ENCODE data around the gene RGL3. TPM values are rescaled to one million over a fixed set of nuclear protein-coding genes. Genes with fewer than 3 reads are reported as not detected.

The RGL3 gene
- total RNA-seq, 1 donor from 2014 or later = not detected

DNA sequence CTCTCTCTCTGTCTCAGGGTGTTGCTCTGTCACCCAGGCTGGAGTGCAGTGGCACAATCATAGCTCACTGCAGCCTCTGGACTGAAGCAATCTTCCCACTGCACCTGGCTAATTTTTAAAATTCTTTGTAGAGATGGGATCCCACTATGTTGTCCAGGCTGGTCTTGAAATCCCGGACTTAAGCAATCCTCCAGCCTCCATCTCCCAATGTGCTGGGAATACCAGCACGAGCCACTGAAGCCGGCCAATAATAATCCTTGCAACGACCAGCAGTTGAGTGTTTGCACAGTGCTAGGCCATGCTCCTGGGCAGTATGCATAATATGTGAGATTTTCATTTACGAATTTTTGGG lies 34.4 kb downstream of the RGL3 start:
- intact Hi-C loops (cut with micrococcal nuclease) = loop anchor here (5.0 kb wide), 1 partner anchor 198 kb away; no protein-coding TSS in a partner anchor

DNA sequence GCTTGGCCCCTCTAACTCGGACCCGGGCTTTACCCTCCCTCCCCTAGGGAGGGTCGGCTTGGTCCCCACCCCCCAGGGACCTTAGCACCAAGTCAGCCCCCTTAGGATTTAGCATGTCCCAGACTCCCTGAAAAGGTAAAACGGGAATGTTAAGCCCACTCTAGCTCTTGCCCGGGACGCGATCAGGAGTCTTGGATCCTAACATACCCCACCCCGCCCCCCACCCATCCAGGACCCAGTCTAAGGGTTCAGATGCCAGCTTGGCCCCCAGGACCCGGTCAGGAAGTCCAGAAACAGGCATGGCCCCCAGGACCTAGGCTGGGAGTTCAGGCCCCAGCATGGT lies 35.4 kb downstream of the RGL3 start:
- intact Hi-C loops (cut with micrococcal nuclease) = loop anchor here (5.0 kb wide), 1 partner anchor 199 kb away; no protein-coding TSS in a partner anchor

DNA sequence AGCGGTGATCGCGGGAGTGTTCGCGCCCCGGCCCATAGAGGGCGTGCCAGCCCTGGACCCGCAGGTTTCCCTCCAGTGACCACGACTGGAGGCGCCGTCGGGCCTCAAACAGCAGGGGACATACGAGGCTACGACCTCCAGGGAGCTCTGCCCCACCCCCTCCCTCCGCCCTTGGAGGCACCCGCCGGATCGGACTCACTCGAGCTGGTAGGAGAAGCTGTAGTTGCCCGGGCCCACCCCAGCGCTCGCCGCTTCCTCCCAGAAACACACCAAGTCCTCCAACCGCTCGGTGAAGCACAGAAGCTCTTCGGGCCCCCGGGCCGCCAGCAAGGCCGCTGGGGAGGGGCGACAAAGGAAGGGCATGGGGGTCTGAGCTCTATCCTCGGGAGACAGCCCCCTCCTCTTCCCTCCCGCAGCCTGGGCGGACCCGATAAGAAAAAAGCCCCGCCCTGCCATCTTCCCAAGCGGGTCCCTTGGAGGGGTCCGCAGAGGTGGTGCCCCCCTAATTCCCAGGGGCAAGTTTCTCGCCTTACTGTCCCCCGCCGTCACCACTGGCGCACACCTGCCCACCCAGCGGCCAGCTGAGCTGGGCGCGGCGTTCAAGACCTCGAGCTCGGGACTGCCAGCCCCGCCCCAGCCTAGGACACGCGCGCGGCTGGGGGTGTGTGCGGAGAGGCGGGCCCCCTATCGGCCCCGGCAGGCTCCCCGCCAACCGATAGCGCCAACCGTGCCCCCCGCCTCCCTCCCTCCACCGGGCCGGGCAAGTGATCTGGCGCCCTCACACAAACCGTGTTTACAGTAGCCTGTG lies 36.0 kb downstream of the RGL3 start:
- intact Hi-C loops (cut with micrococcal nuclease) = loop anchor here (1.0 to 5.0 kb wide), 2 partner anchors 9 to 199 kb away; partner anchors contain the start of gene SWSAP1

DNA sequence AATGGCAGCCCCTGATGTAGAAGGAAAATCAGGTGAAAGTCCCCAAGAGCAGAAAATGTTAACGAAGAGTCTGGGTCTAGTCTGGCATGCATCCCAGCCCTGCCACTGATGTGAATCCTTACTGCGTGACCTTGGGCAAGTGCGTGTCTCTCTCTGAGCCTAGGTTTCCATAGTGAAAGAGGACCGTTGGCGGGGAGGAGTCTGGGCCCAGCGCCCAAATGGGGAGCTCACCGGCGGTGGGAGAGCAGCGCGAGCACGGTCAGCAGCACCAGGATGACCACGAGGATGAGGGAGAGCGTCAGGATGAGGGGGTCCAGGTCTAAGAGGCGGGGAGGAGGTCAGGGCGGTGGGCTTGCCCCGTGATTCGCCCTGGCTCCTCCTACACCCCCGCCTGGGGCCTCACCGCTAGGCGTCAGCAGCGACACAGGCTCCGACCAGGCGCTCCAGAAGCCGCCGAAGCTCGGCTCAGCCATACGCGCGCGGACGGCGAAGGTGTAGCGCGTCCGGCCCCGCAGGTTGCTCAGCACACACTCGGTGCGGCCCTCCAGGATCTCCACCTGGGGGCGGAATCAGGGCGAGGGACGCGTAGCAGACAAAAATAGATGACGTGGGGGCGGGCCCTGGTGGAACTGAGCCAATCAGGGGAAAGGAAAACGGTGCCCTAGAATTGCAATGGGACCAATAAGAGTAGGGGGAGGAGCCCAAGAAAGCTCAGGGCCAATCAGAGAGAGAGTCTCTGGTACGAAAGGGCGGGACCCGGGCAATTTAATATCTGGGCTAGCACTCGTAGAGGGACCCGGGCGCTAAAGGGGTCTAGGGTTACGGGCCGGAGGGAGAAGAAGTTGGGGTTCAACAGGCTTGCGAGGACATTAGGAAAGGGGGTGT lies 38.2 kb downstream of the RGL3 start:
- intact Hi-C loops (cut with micrococcal nuclease) = loop anchor here (1.0 to 5.0 kb wide), 10 partner anchors 26 to 201 kb away; partner anchors contain the start of genes CCDC159, ODAD3, PLPPR2 and PRKCSH

DNA sequence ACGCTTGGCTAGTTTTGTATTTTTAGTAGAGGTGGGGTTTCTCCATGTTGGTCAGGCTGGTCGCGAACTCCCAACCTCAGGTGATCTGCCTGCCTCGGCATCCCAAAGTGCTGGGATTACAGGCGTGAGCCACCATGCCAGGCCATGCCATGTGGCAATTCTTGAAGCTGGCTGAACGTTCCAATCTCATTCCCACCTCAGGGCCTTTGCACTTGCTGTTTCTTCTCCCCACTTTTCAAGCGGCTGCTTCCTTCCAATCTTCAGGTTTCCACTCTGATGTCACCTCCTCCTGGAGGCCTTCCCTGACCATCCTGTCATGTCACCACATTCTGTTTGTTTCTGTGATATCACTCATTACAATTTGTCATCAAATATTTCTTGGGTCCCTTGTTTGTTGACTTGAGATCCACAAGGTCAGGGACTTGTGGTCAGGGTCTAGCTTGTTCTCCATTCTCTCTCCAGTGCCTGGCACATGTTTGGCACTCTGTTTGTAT lies 39.2 kb downstream of the RGL3 start:
- intact Hi-C loops (cut with micrococcal nuclease) = loop anchor here (2.0 to 10.0 kb wide), 3 partner anchors 99 to 955 kb away; partner anchors contain the start of gene PDE4A

DNA sequence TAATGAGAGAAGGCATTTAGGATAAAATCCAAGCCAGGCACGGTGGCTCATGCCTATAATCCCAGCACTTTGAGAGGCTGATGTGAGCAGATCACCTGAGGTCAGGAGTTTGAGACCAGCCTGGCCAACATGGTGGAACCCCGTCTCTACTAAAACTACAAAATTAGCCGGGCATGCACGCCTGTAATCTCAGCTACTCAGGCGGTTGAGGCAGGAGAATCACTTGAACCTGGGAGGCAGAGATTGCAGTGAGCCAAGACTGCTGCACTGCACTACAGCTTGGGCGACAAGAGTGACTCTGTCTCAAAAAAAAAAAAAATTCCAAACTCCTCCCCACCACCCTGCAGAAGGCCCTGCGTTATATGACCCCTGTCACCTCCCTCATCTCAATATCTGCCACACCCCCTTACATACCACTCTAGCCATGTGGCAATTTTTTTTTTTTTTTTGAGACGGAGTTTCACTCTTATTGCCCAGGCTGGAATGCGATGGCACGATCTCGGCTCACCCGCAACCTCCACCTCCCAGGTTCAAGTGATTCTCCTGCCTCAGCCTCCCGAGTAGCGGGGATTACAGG lies 39.8 kb downstream of the RGL3 start:
- intact Hi-C loops (cut with micrococcal nuclease) = loop anchor here (10.0 kb wide), 1 partner anchor 955 kb away; the partner anchor contains the start of gene PDE4A

DNA sequence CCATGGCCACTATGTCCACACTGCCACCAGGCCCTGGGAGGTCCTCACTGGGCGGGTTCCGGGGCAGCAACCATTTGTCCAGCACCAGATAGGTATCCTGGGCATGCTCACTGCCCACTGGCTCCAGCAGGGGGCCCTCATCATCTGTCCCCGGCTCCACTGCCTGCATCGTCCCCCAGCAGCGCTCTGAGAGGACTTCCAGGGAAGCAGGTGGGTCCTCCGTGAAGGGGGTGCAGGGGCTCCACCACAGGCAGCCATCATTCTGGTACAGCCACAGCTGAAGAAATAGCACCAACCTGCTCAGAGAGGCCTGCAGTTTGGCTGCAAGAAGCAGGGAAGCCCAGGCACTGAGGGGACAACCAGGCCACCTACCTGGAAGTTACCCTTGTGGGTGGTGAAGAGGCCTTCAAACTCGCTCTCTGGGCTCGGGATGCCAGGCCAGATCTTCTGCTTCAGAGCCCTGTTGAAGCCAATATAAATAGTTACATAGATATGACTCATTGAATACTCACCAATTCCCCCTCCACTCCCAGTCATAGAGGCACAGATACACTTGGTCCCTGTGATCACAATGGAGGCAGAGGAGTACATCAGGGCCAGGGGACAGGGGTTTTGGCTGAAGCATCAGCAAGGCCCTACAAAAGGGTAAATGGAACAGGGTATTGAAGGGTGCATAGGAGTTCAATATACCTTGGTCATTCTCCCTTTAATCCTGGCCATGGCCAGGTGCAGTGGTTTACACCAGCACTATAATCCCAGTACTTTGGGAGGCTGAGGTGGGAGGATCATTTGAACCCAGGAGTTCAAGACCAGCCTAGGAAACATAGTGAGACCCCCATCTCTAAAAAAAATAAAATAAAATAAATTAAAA lies 40.6 kb downstream of the RGL3 start:
- intact Hi-C loops (cut with micrococcal nuclease) = loop anchor here (10.0 kb wide), 1 partner anchor 954 kb away; the partner anchor contains the start of gene PDE4A

DNA sequence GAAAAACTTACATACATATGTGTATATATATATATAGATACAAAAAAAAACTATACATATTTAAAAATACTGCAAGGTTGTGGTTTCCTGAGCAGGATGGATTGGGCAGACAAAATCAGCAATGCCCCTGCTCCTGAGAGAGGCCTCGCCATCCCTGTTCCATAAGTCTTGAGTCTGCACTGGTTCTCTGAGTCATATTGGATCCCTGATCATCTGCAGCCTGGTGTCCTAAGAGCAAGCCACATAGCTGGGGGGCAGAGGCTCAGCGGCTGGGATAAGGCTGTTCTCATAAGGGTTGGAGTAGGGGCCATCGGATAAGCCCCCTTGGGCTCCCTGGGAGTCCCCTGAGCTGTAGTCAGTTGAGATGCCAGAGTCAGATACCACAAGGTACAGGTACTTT lies 41.4 kb downstream of the RGL3 start:
- intact Hi-C loops (cut with micrococcal nuclease) = loop anchor here (10.0 kb wide), 1 partner anchor 953 kb away; the partner anchor contains the start of gene PDE4A

DNA sequence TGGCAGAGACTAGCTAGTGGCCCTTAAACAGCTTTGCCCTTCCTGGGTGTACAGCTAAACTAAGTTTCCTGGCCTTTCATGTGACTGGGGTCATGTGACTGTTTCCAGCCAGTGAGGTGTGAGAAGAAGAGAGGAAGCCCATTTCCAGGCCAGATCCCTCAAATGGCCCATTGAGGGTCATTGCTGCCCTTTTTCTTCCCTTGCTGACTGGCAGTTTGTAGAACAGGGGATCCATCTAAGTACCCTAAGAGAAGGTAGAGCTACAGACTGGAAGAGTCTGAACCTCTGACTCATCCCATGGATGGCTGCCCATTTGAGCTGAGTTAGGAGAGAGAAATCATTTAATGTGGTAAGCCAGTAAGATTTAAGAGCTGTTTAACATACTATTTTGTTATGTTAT lies 41.9 kb downstream of the RGL3 start:
- intact Hi-C loops (cut with micrococcal nuclease) = loop anchor here (10.0 kb wide), 1 partner anchor 952 kb away; the partner anchor contains the start of gene PDE4A

DNA sequence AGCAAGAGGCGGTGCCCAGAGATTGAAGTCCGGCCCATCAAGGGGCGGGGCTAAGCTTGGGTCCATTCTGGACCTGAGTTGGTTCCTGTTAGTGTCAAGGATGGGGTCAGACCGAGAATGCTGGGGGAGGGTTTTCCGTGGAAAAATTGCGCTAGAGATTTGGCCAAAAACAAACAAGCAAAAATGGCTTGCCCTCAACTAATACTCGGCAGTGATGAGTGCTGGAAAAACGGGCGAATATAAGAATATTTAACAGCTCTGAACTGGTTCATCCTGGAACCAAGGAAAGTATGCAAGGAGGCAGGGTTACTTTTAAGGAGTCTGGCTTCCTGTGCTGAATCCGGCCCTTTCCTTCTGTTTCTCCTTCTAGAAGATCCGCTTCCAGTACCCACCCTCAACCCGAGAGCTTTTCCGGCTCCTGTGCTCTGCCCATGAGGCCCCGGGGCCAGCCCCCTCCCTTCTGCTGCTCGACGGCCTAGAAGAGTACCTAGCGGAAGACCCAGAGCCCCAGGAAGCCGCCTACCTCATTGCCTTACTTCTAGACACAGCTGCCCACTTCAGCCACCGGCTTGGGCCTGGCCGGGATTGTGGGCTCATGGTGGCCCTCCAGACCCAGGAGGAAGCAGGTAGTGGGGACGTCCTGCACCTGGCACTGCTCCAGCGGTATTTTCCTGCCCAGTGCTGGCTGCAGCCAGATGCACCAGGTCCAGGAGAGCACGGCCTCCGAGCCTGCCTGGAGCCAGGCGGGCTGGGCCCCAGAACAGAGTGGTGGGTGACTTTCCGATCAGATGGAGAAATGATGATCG lies 43.8 kb downstream of the RGL3 start:
- intact Hi-C loops (cut with micrococcal nuclease) = loop anchor here (1.0 to 10.0 kb wide), 10 partner anchors 20 to 1563 kb away; partner anchors contain the start of genes CALR, ECSIT, ODAD3 and PDE4A

DNA sequence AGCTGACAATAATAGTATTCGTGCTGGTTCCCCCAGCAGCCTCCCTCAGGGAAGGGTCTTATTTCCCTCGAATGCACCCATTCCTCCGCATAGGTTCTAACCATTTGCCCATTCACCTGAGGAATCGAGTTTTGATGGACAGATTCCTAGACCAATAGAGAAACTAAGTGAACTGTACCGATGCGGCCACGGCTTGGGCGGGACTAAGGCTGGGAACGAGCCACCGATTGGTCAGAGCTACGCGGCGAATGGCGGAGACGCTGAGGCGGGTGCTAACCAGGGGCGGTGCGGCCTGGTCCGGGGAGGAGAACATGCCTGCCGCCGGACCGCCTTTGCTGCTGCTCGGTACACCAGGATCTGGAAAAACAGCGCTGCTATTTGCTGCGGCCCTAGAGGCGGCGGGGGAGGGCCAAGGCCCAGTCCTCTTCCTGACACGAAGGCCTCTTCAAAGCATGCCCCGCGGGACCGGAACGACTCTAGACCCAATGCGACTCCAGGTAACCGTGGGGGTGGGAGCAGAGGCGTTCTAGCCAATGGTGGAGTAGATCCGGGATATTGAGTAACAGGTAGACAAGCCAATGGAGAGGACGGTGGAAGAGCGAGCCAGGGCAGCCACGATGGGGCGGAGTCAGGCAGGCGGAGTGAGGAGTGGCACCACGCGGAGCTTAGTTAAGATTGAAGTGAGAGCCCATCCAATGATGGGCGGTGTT lies 44.5 kb downstream of the RGL3 start, which contains the start of gene SWSAP1:
SWSAP1 (plus strand) TSS at position 234 of the 710 bp plus-strand sequence; CDS start at position 249, 15 bp downstream.
- intact Hi-C loops (cut with micrococcal nuclease) = loop anchor here (1.0 to 10.0 kb wide), 15 partner anchors 8 to 1564 kb away; partner anchors contain the start of genes CALR, CCDC159, ECSIT and ELOF1

DNA sequence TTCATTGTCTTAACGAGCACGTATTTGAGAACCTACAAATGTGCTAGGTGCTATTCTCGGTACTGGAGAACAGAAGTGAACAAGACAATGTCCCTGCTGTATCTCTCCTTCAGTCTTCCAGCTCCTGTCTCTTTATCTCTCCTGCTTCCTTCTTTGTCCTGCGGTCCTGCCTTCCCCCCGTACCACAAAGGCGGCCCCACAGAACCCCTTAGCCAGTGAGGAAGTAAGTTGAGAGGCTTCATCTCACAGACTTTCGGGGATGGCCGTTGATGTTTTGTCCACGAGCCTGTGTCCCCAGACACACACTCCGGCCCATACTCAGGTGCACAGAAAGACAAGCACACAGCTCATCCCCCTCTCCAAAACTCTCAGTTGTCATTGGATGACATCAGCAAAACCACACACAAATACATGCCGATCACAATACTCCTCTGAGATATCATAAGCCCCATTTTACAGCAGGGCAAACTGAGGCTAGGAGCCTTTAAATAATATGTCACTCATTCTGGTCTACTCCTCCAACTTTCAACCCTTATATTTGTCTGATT lies 45.2 kb downstream of the RGL3 start:
- intact Hi-C loops (cut with micrococcal nuclease) = loop anchor here (1.0 to 10.0 kb wide), 8 partner anchors 8 to 949 kb away; partner anchors contain the start of genes CCDC159, ELOF1, LDLR and PDE4A

DNA sequence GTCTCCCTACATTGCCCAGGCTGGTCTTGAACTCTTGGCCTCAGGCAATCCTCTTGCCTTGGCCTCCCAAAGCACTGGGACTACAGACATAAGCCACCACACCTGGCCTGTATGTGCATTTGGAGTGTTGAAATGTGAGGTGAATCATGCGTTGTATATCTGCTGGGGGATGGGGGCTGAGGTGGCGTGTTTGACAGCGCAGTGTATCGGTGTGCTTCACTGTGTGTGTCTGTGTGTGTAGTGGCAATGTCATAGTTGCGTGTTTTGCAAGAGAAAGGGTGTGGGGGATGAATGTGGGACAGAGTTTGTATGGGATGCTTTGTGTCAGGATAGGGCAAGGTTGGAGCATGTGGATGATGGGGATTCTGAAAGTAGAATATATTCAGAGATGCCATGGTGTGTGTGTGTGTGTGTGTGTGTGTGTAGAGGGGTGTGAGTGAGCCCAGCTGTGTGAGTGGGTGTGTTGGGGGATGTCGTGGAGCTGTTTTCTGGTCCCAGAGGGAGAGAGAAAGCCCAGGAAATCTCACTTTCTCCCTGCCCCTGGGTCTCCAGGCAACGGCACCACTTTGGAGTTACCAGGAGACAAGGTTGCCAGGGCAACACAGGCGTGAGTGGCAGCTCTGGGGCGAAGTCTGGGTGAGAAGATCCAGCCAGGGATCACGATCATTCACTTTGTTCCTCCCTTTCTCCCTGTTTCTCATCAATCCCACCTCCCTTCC lies 45.8 kb downstream of the RGL3 start:
- intact Hi-C loops (cut with micrococcal nuclease) = loop anchor here (10.0 kb wide), 1 partner anchor 949 kb away; the partner anchor contains the start of gene PDE4A

DNA sequence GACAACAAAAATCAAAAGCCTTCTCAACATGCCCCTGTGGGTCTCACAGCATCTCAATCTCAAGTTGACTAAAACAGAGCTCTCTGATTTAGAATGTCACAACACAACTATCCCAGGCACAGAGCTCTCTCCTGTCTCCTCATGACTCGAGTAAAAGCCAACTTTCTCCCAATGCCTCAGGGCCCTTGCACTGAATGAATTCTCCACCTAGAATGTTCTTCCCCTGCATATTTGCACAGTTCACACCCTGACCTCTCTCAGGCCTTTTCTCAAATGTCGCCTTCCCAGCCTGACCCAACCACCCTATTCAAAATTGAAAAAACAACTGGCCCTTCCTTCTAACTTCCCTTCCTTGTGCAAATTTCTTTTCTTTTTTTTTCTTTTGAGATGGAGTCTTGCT lies 48.4 kb downstream of the RGL3 start:
- intact Hi-C loops (cut with micrococcal nuclease) = loop anchor here (10.0 kb wide), 1 partner anchor 946 kb away; the partner anchor contains the start of gene PDE4A

DNA sequence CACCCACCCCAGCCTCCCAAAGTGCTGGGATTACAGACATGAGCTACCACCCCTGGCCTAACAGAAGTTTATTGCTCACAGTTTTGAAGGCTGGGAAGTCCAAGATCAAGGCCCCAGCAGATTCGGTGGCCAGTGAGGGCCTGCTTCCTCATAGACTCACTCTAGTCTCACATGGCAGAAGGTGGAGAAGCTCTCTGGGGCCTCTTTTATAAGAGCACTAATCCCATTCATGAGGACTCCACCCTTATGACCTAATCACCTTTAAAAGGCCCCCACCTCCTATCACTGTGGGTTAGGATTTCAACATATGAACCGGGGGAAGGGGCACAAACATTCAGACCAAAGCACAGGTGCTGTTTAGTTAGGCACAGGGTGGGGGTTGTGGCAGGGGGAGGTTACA lies 51.6 kb downstream of the RGL3 start:
- intact Hi-C loops (cut with micrococcal nuclease) = no loop called here

DNA sequence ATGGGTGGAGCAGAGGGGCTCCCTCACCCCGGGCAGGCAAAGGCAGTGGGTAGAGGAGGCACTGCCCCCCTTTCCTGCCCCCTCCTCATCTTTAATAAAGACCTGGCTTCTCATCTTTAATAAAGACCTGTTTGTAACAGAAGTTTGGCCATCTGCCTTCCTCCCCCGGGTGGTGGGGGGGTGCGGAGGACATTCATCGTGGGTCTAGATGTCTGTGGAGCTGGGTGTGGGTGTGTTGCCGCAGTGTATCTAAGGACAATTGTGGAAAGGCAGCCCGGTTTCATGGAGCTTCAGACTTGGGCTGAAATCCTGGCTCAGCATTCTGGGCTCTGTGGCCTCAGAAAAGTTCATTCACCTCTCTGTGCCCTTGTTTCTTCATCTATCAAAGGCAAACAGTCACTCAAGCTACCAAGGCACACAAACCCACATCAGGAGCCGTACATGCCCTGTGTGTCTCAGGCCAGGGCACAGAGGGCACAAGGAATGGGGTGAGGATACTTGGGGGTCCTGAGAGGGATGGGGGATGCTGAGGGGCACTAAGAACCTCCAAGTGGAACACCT lies 53.5 kb downstream of the RGL3 start:
- intact Hi-C loops (cut with micrococcal nuclease) = no loop called here

DNA sequence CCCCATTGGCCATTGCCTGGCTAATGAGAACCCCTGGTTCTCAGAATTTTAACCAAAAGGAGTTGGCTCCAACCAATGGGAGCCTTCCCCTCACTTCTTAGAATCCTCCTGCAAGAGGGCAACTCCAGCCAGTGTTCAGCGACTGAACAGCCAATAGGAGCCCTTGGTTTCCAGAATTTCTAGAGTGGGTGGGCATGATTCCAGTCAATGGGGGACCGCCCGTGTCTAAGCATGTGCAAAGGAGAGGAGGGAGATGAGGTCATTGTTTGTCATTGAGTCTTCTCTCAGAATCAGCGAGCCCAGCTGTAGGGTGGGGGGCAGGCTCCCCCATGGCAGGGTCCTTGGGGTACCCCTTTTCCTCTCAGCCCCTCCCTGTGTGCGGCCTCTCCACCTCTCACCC lies 54.2 kb downstream of the RGL3 start:
- intact Hi-C loops (cut with micrococcal nuclease) = no loop called here

Measured in T-helper 1 cell treated with Interleukin-12 subunit alpha and Interleukin-12 subunit beta and Interleukin-4 antibody, amounts not matched to agents 30 ng/mL and 1 ng/mL, for 36 hours (primary cell).